A549 treated with AZD9567 at 1 μM for 4 hours (cell line): ENCODE data around the gene DACH2. TPM values are rescaled to one million over a fixed set of nuclear protein-coding genes. Genes with fewer than 3 reads are reported as not detected.

ENCODE experiments used
- total RNA-seq: library from RNA; stranded (reverse); fragments of 200-300 nt; extraction: Qiagen RNA extraction; gene quantifications from 5 replicates; pipeline ENCODE4 v1.2.3, GENCODE V29; 2022; ENCODE audit not compliant: insufficient read depth

The DACH2 gene
- total RNA-seq, result not detected in 5 replicates

DNA sequence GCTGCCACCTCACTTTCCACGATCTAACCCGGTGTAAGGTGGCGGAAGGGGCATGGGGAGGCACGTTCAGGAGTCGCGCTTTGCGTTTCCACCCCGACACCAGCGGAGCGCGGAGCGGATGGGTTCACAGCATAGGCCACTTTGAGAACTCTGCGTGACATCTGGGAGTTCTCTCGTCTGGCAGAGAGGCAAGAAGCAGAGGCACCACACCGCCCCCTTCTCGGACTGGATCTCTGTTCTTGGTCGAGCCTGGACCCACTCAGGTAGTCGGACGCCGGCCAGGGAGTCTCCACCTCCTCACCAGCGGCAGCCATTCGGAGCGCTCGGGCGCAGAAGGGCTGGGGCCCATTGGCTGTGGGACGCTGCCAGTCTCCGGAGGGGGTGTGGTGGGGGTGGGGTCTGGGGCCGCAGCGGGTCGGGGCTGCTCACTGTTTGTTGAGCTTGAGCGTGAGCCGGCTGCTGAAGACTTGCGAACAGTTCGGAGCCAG, at the start of gene DACH2:
DACH2 (plus strand) TSS at position 428 of the 488 bp plus-strand sequence.

Other genes with a start within 250 kb of the DACH2 start
- 8.1 to 16.4 TPM (median 9.4 TPM) in 5 replicates for gene CHM, start 100.9 kb upstream of the DACH2 start, total RNA-seq